COR-L47 (cell line): ENCODE results near the gene TSC22D1.
A peak's percentile ranks its signal among the peaks of the same experiment; 100 is the strongest.
"Not testable (repeated sequence)": the region's sequence is repeated elsewhere in the genome, so short reads cannot be mapped to it uniquely, and the experiment has no call there.

ENCODE experiments used
- DNase-seq: peaks from one replicate; lab custom pipeline; 2025; lab: John Stamatoyannopoulos, UW

TSC22D1 gene

DNA sequence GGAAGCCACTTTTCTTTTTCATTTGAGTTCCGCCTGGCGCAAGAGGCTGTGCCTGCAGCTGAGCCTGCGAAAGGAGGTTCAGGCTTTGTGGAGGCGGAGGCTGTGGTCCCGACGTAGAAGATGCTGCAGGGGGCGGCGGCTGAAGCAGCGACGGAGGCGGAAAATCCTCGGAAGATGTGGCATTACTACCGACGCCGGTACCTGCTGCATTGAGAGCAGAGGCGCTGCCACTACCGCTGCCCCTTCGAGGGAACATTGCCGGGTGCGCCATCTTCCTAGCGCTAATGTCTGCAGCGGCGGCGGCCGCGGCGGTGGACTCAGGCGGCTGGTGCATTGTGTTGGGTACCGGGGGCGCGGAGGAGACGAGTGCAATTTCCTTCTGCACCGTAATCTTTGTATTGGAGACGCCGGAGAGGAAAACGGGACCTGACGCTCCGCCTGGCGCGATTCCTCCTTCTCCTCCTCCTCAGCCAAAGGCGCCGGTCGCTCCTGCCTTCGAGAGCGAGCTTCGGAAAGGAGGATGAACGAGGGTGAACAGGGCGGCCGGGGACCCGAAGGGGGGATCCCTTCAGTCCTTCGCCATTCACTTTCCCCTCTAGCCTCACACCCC lies at the start of gene TSC22D1:
TSS of gene TSC22D1 (minus strand) at position 590 of the 610 bp plus-strand sequence. CDS start at position 334, 256 bp downstream.
- peak; percentile 34 for DNase-seq

DNA sequence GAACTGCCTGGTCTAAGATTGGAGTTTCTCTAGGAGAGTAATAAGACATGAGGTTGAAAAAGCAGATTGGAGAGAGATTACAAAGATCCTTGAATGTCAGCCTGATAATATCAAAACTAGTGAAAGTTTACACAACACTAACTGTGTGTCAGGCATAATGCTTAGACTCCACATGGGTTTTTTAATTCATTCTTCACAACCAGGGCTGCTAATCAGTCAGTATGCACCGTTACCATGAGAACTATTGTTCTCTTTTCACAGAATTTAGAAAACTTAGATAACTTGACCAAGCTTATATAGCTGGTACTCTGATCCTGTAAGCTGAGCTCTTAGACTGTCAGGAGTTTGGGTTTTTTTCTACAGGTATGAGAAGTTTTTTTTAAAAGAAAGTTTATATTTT lies 46.6 kb upstream of the TSC22D1 start:
- DNase-seq = no peak

GRCh38 chr13:44622261-44622660 lies 46.1 kb upstream of the TSC22D1 start:
- no peak for DNase-seq

- DNase-seq = no peak
Measured at GRCh38 chr13:44620057-44620456, 43.9 kb upstream of the TSC22D1 start.

GRCh38 chr13:44619651-44620050 lies 43.5 kb upstream of the TSC22D1 start:
- no peak for DNase-seq

DNA sequence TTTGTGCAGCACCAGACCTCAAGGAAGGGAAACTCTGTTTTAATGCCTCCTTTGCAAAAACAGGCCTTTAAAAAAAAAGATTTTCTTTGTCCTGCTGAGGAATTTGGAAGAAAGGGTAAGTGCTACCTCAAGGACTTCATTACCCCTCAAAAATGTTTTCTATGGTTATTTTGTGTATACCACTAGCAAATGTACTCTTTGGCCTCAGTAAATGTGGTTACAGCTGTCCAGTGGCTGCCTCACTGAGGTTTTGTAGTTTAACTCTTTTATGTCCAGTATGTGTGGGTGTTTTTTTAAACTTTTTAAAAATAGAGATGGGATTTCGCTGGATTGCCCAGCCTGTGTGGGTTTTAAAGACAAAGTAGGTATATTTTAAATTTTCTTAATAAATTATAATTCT lies 42.2 kb upstream of the TSC22D1 start:
- DNase-seq = no peak

- no peak for DNase-seq
Measured at GRCh38 chr13:44617648-44618047, 41.5 kb upstream of the TSC22D1 start.

- no peak for DNase-seq
Measured at GRCh38 chr13:44609137-44609536, 33.0 kb upstream of the TSC22D1 start.

DNA sequence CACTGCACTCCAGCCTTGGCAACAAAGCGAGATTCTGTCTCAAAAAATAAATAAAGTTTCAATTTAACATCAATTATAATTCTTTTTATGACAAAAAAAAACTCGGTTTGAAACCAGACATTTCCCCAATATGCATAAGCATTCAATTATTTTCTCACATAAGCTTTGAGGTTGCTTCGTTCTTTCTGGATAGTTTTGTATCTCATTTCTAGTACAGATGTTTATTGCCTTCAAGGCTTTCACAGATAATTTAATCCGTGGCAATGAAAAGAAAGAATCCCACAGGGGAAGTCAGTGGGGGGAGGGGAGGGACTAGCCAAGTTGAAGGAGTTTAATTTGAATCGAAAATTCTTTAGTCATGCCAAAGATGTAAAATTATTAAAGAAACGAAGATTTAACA lies 29.6 kb upstream of the TSC22D1 start:
- DNase-seq = no peak

- DNase-seq = no peak
Measured at GRCh38 chr13:44605275-44605674, 29.1 kb upstream of the TSC22D1 start.

- no peak for DNase-seq
Measured at GRCh38 chr13:44601586-44601985, 25.5 kb upstream of the TSC22D1 start.

DNA sequence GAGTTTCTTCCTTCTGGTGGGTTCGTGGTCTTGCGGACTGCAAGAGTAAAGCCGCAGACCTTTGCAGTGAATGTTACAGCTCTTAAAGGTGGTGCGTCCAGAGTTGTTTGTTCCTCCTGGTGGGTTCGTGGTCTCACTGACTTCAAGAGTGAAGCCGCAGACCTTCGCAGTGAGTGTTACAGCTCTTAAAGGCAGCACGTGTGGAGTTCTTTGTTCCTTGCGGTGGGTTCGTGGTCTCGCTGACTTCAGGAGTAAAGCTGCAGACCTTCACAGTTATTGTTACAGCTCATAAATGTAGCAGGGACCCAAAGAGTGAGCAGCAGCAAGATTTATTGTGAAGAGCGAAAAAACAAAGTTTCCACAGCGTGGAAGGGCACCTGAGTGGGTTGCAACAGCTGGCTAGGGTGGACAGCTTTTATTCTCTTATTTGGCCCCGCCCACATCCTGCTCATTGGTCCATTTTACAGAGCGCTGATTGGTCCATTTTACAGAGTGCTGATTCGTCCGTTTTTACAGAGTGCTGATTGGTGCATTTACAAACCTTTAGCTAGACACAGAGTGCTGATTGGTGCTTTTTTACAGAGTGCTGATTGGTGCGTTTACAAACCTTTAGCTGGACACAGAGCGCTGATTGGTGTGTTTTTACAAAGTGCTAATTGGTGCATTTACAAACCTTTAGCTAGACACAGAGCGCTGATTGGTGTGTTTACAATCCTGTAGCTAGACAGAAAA lies 17.9 kb upstream of the TSC22D1 start:
- DNase-seq = not testable (repeated sequence)

DNA sequence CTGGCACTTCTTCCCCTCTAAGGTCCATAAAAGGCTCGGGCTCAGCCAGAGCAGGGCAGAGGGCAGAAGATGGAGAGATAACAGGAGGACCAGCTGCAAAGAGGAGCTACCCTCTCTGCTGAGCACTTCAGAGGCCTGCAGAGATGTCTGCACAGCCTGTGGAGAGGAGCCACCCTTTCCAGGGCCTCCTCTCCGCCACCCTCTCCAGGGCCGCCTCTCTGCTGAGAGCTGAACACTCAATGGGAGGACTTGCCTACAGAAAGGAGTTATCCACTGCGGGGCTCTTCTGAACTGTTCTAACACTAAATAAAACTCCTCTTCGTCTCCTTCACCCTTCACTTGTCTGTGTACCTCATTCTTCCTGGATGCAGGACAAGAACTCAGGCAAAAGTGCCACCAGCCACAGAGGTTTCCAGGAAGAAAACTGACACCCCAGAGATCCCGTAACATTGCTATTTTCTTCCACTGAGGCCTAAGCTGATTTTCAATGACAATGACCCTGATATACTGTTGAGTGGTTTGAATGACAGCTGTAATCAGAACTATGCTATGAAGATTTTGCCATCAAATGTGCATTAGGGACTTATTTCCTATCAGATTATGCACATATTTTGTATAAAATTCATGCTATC lies 16.2 kb upstream of the TSC22D1 start:
- DNase-seq = no peak

DNA sequence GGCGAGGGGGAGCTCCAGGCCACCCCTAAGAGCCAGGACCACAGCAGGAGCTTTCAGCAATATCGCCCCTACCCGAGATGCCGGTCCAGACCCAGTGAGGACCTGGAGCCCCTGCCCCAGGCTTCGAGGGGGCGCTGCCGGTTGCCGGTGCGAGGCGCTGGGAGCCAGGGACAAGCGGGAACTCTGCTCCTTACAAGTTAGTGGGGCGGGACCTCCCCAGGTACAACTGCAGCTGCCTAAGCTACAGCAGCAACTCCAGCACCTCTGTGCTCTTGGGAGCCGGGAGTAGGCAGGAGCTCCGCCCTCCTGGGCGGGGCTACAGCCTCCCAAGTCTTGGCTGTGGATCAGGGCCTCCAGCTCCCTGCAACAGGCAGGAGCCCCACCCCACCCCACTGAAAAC lies 15.2 kb upstream of the TSC22D1 start:
- no peak for DNase-seq

- DNase-seq = no peak
Measured at GRCh38 chr13:44583137-44583536, 7.0 kb upstream of the TSC22D1 start.

DNA sequence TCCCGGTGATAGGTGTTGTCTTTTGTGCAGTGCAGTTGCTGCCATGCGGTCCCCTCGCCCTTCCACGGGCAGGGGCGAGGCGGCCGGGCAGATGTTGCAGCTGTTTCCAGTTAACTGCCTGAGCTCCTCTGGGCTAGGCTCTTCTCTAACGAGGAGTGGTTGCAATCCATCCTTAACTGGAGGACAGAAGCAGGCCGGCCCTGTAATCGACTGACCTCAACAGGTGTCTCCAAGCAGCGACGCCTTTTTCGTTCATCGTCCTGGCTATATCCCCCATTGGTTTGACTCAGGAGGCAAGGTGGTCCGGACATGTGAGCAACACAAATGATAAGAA lies 1.9 kb upstream of the TSC22D1 start:
- peak; percentile 51 for DNase-seq

DNA sequence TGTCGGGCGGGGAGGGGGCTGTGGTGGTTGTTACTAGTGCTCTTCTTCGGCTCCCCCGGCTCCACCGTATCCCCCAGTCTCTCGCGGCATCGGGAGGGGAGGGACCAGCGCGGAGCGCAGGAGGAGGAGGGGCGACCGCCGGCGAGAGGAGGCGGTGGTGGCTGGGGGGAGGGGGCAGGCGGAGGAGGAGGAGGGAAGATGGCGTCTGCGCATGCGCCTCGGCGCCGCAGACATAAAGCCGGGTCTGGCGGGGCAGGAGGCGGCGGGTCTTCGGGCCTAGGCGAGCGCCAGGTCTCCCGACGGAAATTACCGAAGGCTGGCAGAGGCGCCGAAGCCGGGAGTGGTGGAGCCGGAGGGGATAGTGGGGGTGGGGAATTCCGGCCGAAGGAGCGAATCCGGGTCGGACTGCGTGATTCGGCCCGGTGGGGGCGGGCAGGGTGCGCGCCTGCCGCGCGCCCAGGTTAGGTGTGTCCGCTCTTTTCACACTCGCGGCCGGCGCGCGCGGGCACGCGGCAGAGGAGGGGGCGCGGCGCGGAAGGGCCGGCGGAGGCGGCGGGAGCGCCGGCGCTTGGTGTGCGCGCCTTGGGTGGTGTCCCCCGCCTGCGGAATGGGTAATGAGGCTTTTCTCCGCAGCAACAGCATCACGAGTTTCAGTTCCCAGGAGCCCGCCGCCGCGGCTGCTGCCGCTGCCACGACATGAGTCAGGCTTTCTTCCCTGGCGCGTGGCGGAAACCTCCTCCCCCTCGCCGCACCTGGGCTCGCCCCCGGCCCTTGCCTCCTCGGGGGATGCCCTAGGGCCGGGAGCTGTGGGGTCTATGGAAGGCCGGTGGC lies 1.3 kb upstream of the TSC22D1 start:
- peak; percentile 99 for DNase-seq

GRCh38 chr13:44576351-44577235 lies 463 bp upstream of the TSC22D1 start:
- peak; percentile 37 for DNase-seq

- DNase-seq = no peak
Measured at GRCh38 chr13:44575035-44575434, 1.1 kb downstream of the TSC22D1 start.

- DNase-seq = no peak
Measured at GRCh38 chr13:44574466-44574855, 1.7 kb downstream of the TSC22D1 start.

GRCh38 chr13:44573790-44574465 lies 2.2 kb downstream of the TSC22D1 start:
- peak; percentile 26 for DNase-seq
